Progenitor cell of endocrine pancreas (in vitro differentiated cells): ENCODE data around the gene SLFN5. TPM values are rescaled to one million over a fixed set of nuclear protein-coding genes. Genes with fewer than 3 reads are reported as not detected.
"Not testable (repeated sequence)": the region's sequence is repeated elsewhere in the genome, so short reads cannot be mapped to it uniquely, and the experiment has no call there.

Source experiments
- DNase-seq: peaks from one replicate; pipeline ENCODE4 v3.0.0; 2021; ENCODE audit warnings: low spot score; ENCODE audit not compliant: unreplicated experiment
- H3K27ac Mint-ChIP-seq: 2 replicates; pipeline ENCODE4 v1.8.0; 2021; ENCODE audit warnings: mild to moderate bottlenecking, moderate library complexity, mixed read lengths
- H3K27me3 Mint-ChIP-seq: 2 replicates; pipeline ENCODE4 v1.8.0; 2021; ENCODE audit warnings: mixed read lengths
- H3K36me3 Mint-ChIP-seq: 2 replicates; pipeline ENCODE4 v1.8.0; 2022; ENCODE audit warnings: mixed read lengths; ENCODE audit not compliant: insufficient read depth
- H3K4me1 Mint-ChIP-seq: 2 replicates; pipeline ENCODE4 v1.8.0; 2021; ENCODE audit warnings: low read depth, mixed read lengths
- H3K4me3 Mint-ChIP-seq: 2 replicates; pipeline ENCODE4 v1.8.0; 2021; ENCODE audit warnings: low read depth, mild to moderate bottlenecking, moderate library complexity, mixed read lengths
- H3K9me3 Mint-ChIP-seq: 2 replicates; pipeline ENCODE4 v1.8.0; 2021; ENCODE audit warnings: low read depth, mixed read lengths
- CTCF ChIP-seq: fragments of 200-600 bp; sonication (generic); IDR thresholded peaks from one replicate; pipeline ENCODE4 v1.5.0; 2021; ENCODE audit warnings: antibody characterized with exemption, mild to moderate bottlenecking; ENCODE audit not compliant: unreplicated experiment
- long read RNA-seq: library from polyadenylated mRNA; unstranded; transcript quantifications from one replicate; pipeline ENCODE4 v2.0.0, GENCODE V29; 2020
- total RNA-seq: library from RNA; stranded (reverse); gene quantifications from 2 replicates; pipeline ENCODE4 v1.2.1, GENCODE V29; 2021

Gene SLFN5
- total RNA-seq, result 12.7 and 13.1 TPM in 2 replicates
- long read RNA-seq, full-length matches to known transcripts, result 34 of 54 reads
- long read RNA-seq, partial matches to known transcripts, result 10 of 54 reads
- long read RNA-seq, other reads (novel, unspliced or antisense), result 10 of 54 reads

- DNase-seq, result peak; percentile 83
- Mint-ChIP-seq H3K27me3 (no peaks in the 10 kb centered on the region), H3K4me1 (peaks cover 21% of the 10 kb centered on the region)
Observed at GRCh38 chr17:35242805-35243560, at the start of gene SLFN5. Gene SLFN5, plus strand, starts transcription at chr17:35243072. Its CDS starts 15,619 bp downstream, at chr17:35258691.

GRCh38 chr17:35194001-35194400 is 48.9 kb upstream of the SLFN5 start, which contains the start of gene SLC35G3:
Gene SLC35G3, minus strand, starts transcription at chr17:35194393. Its CDS starts 86 bp downstream, at chr17:35194307.
- not testable (repeated sequence) for H3K4me1 Mint-ChIP-seq, H3K27ac Mint-ChIP-seq, H3K9me3 Mint-ChIP-seq

More at GRCh38 chr17:35242805-35243560, at the start of gene SLFN5:
- no peaks in the 10 kb centered on the region for H3K9me3 Mint-ChIP-seq
- H3K27ac Mint-ChIP-seq, result peak within 1 kb of the TSS; percentile 97
- TF ChIP-seq CTCF, result no peak
- peaks cover 2% of the 10 kb centered on the region for H3K36me3 Mint-ChIP-seq
- peak within 1 kb of the TSS; percentile 89 for H3K4me3 Mint-ChIP-seq

GRCh38 chr17:35195062-35195461 is 47.8 kb upstream of the SLFN5 start:
- H3K9me3 Mint-ChIP-seq, result peaks cover 15% of the 10 kb centered on the region
- not testable (repeated sequence) for H3K27me3 Mint-ChIP-seq, H3K4me3 Mint-ChIP-seq, H3K27ac Mint-ChIP-seq, H3K4me1 Mint-ChIP-seq, H3K36me3 Mint-ChIP-seq, DNase-seq

More at GRCh38 chr17:35194001-35194400, 48.9 kb upstream of the SLFN5 start, which contains the start of gene SLC35G3:
- H3K4me3 Mint-ChIP-seq, H3K36me3 Mint-ChIP-seq, DNase-seq, H3K27me3 Mint-ChIP-seq: not testable (repeated sequence)

- not testable (repeated sequence) for H3K27me3 Mint-ChIP-seq, H3K27ac Mint-ChIP-seq, H3K4me3 Mint-ChIP-seq, DNase-seq, H3K4me1 Mint-ChIP-seq, H3K36me3 Mint-ChIP-seq
- H3K9me3 Mint-ChIP-seq, result peaks cover 18% of the 10 kb centered on the region
Observed at GRCh38 chr17:35202582-35202981, 40.3 kb upstream of the SLFN5 start.

- no peak for DNase-seq
- Mint-ChIP-seq H3K4me1 (no peaks in the 10 kb centered on the region), H3K27me3 (peaks cover 42% of the 10 kb centered on the region), H3K36me3 (no peaks in the 10 kb centered on the region), H3K27ac (no peak overlapping the region), H3K9me3 (no peaks in the 10 kb centered on the region), H3K4me3 (no peak overlapping the region)
- TF ChIP-seq CTCF, result no peak
Observed at GRCh38 chr17:35210741-35211140, 32.1 kb upstream of the SLFN5 start.

- no peaks in the 10 kb centered on the region for H3K4me1 Mint-ChIP-seq
- no peaks in the 10 kb centered on the region for H3K36me3 Mint-ChIP-seq
- TF ChIP-seq CTCF, result no peak
- H3K27ac Mint-ChIP-seq, result no peak overlapping the region
- H3K9me3 Mint-ChIP-seq, result no peaks in the 10 kb centered on the region
- H3K4me3 Mint-ChIP-seq, result no peak overlapping the region
- peaks cover 41% of the 10 kb centered on the region for H3K27me3 Mint-ChIP-seq
- DNase-seq, result no peak
Observed at GRCh38 chr17:35212668-35213067, 30.2 kb upstream of the SLFN5 start.
